Heart left ventricle (tissue), 13 donors: ENCODE data around the gene LONRF3.

ENCODE experiments used
- POLR2A ChIP-seq, 2 donors: fragments of 450-650 bp; IDR thresholded peaks; one replicate each; pipeline ENCODE4 v1.6.1; 2017; ENCODE audit warnings: antibody characterized with exemption in 2 of 2, mild to moderate bottlenecking in 2 of 2, moderate library complexity in 2 of 2
- TF ChIP-seq, protein P1 (sequence below), 12 donors: fragments of 200-600 bp; sonication (generic) in 4 of 12; IDR thresholded peaks; one replicate each; pipeline versions ENCODE4 v1.5.0 to v1.8.0; 2018 to 2022; ENCODE audit warnings: antibody characterized with exemption in 12 of 12, mild to moderate bottlenecking in 5 of 12
- donor health status: ischemic (EF 13 %, LVEDD 7.1; RV severe dilation, severe dysfunction).
- donor health status: DM: no; HTN: yes; CAD: no.
- donor health status: DM: no; HTN: no; CAD: no.
- donor health status: ischemic (EF 25% LVEDD 6.9; RV normal size, moderate dysfunction).
- donor health status: ischemic (EF 25% LVEDD 5.7; RV mildly dilated, moderate dysfunction).
- donor health status: ischemic (EF 35%, LVEDD 5.7; RV mildly dilated, moderate dysfunction).
- donor health status: nonischemic (EF 11% LVEDD 7.7; RV severe dilation, severe dysfunction).
- donor health status: DM: yes; HTN: yes; CAD: no.
- donor health status: PGD.
- donor health status: ischemic (EF 29% LVEDD 5.4; RV normal size, mild dysfunction).
- donor health status: nonischemic (EF 23%, LVEDD 6.1; RV moderate dilation, normal function).

DNA sequence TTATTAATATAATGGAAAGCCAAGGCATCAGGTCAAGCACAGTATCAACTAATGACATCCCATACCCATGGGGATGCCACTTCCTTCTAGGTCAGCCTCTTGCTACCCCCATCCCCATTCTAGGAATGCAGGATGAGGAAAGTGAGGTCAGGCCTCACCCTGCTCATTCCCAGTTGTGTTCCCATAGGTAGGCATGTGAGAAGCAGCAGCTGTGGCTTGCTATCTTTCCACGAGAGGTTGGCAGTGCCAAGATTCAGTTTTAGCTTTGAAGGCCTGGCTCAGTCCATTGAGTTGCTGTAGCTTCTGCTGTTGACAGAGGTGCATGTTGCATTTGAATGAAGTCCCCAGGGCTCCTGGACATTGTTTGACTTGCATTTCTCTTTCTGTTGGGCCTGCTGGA is 15.5 kb downstream of the LONRF3 start:
- TF ChIP-seq, protein P1, sequence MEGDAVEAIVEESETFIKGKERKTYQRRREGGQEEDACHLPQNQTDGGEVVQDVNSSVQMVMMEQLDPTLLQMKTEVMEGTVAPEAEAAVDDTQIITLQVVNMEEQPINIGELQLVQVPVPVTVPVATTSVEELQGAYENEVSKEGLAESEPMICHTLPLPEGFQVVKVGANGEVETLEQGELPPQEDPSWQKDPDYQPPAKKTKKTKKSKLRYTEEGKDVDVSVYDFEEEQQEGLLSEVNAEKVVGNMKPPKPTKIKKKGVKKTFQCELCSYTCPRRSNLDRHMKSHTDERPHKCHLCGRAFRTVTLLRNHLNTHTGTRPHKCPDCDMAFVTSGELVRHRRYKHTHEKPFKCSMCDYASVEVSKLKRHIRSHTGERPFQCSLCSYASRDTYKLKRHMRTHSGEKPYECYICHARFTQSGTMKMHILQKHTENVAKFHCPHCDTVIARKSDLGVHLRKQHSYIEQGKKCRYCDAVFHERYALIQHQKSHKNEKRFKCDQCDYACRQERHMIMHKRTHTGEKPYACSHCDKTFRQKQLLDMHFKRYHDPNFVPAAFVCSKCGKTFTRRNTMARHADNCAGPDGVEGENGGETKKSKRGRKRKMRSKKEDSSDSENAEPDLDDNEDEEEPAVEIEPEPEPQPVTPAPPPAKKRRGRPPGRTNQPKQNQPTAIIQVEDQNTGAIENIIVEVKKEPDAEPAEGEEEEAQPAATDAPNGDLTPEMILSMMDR (IDR thresholded peaks at IDR 0.05) = no peak
- TF ChIP-seq POLR2A (IDR thresholded peaks at IDR 0.05) = no peak
